Activated CD4-positive, alpha-beta memory T cell treated with anti-CD3 and anti-CD28 coated beads for 36 hours (primary cell): ENCODE measurements around the gene RAB3A. TPM values are rescaled to one million over a fixed set of nuclear protein-coding genes. Genes with fewer than 3 reads are reported as not detected.
A peak's percentile ranks its signal among the peaks of the same experiment; 100 is the strongest.

ENCODE experiments used
- CTCF ChIA-PET: fragments of 350-600 bp; sonication (Branson Sonifier 250); formaldehyde crosslinking; loops from one replicate; lab custom pipeline; 2021; ENCODE audit warnings: antibody characterized with exemption, inconsistent platforms; lab: Charles Lee
- POLR2A ChIA-PET: fragments of 350-600 bp; sonication (Branson Sonifier 250); formaldehyde crosslinking; loops from one replicate; lab custom pipeline; 2021; ENCODE audit warnings: antibody characterized with exemption; lab: Charles Lee
- DNase-seq: peaks from one replicate; pipeline ENCODE4 v3.0.0-alpha.2; 2020
- H3K27ac Mint-ChIP-seq: one replicate; pipeline ENCODE4 v1.8.0; 2021; ENCODE audit warnings: mixed read lengths
- H3K27me3 Mint-ChIP-seq: one replicate; pipeline ENCODE4 v1.8.0; 2021; ENCODE audit warnings: mixed read lengths
- H3K36me3 Mint-ChIP-seq: one replicate; pipeline ENCODE4 v1.8.0; 2021; ENCODE audit warnings: mixed read lengths
- H3K4me1 Mint-ChIP-seq: one replicate; pipeline ENCODE4 v1.8.0; 2021; ENCODE audit warnings: low read depth, mixed read lengths
- H3K4me3 Mint-ChIP-seq: one replicate; pipeline ENCODE4 v1.8.0; 2021; ENCODE audit warnings: mild to moderate bottlenecking, mixed read lengths
- H3K9me3 Mint-ChIP-seq: one replicate; pipeline ENCODE4 v1.8.0; 2021; ENCODE audit warnings: mixed read lengths
- intact Hi-C: fragments of 100-400 bp; cut with micrococcal nuclease; formaldehyde crosslinking; loops from one replicate; pipeline ENCODE4 v1.15.1; 2023
- total RNA-seq, 2 experiments: library from RNA; stranded (reverse); gene quantifications; one replicate each; pipeline ENCODE4 v1.2.3, GENCODE V29; 2021

Gene RAB3A
- total RNA-seq, 2 experiments from 2014 or later = 3.9 to 4.3 TPM

GRCh38 chr19:18231775-18232174, 27.9 kb upstream of the RAB3A start:
- H3K36me3 Mint-ChIP-seq = no peaks in the 10 kb centered on the region
- CTCF ChIA-PET = interaction anchor here (0.9 to 4.0 kb wide), 7 partner anchors 7 to 91 kb away, joined by 3 to 23 read pairs (median 4); partner anchors contain the start of gene LSM4
- peaks cover 67% of the 10 kb centered on the region for H3K27me3 Mint-ChIP-seq
- POLR2A ChIA-PET = no interaction called here
- H3K9me3 Mint-ChIP-seq = peaks cover 2% of the 10 kb centered on the region
- H3K4me1 Mint-ChIP-seq = peaks cover 3% of the 10 kb centered on the region
- no peak overlapping the region for H3K4me3 Mint-ChIP-seq
- no peak overlapping the region for H3K27ac Mint-ChIP-seq
- intact Hi-C loops = no loop called here
- no peak for DNase-seq

GRCh38 chr19:18230941-18231734, 27.3 kb upstream of the RAB3A start:
- intact Hi-C loops = no loop called here
- CTCF ChIA-PET = interaction anchor here (1.2 to 4.0 kb wide), 6 partner anchors 9 to 97 kb away, joined by 3 to 23 read pairs (median 4); no protein-coding TSS in a partner anchor
- peaks cover 3% of the 10 kb centered on the region for H3K4me1 Mint-ChIP-seq
- peaks cover 2% of the 10 kb centered on the region for H3K9me3 Mint-ChIP-seq
- no peak overlapping the region for H3K4me3 Mint-ChIP-seq
- POLR2A ChIA-PET = no interaction called here
- peaks cover 67% of the 10 kb centered on the region for H3K27me3 Mint-ChIP-seq
- no peak overlapping the region for H3K27ac Mint-ChIP-seq
- no peak for DNase-seq
- H3K36me3 Mint-ChIP-seq = no peaks in the 10 kb centered on the region

GRCh38 chr19:18229915-18230314, 26.1 kb upstream of the RAB3A start:
- H3K36me3 Mint-ChIP-seq = no peaks in the 10 kb centered on the region
- POLR2A ChIA-PET = no interaction called here
- peaks cover 70% of the 10 kb centered on the region for H3K27me3 Mint-ChIP-seq
- H3K4me1 Mint-ChIP-seq = peaks cover 11% of the 10 kb centered on the region
- intact Hi-C loops = no loop called here
- H3K9me3 Mint-ChIP-seq = peaks cover 2% of the 10 kb centered on the region
- no peak overlapping the region for H3K27ac Mint-ChIP-seq
- H3K4me3 Mint-ChIP-seq = no peak overlapping the region
- no peak for DNase-seq
- CTCF ChIA-PET = interaction anchor here (1.2 to 4.0 kb wide), 4 partner anchors 23 to 98 kb away, joined by 3 to 23 read pairs (median 4); no protein-coding TSS in a partner anchor

GRCh38 chr19:18229474-18229873, 25.6 kb upstream of the RAB3A start:
- intact Hi-C loops = no loop called here
- CTCF ChIA-PET = interaction anchor here (0.7 to 1.3 kb wide), 3 partner anchors 22 to 177 kb away, joined by 3 to 4 read pairs (median 3); no protein-coding TSS in a partner anchor
- H3K27me3 Mint-ChIP-seq = peaks cover 71% of the 10 kb centered on the region

GRCh38 chr19:18227781-18228271, 24.0 kb upstream of the RAB3A start:
- ChIA-PET CTCF (interaction anchor here (1.3 kb wide), 1 partner anchor 24 kb away, joined by 4 read pairs; no protein-coding TSS in a partner anchor), POLR2A (no interaction called here)
- Mint-ChIP-seq H3K27me3 (peaks cover 68% of the 10 kb centered on the region), H3K36me3 (no peaks in the 10 kb centered on the region), H3K9me3 (no peaks in the 10 kb centered on the region), H3K4me1 (peaks cover 22% of the 10 kb centered on the region), H3K27ac (no peak overlapping the region), H3K4me3 (no peak overlapping the region)
- intact Hi-C loops = loop anchor here (2.0 kb wide), 1 partner anchor 17 kb away; no protein-coding TSS in a partner anchor
- no peak for DNase-seq

More at GRCh38 chr19:18229474-18229873, 25.6 kb upstream of the RAB3A start:
- H3K4me3 Mint-ChIP-seq = no peak overlapping the region
- POLR2A ChIA-PET = no interaction called here
- no peaks in the 10 kb centered on the region for H3K36me3 Mint-ChIP-seq
- no peak for DNase-seq
- H3K27ac Mint-ChIP-seq = no peak overlapping the region
- peaks cover 2% of the 10 kb centered on the region for H3K9me3 Mint-ChIP-seq
- H3K4me1 Mint-ChIP-seq = peaks cover 16% of the 10 kb centered on the region

GRCh38 chr19:18226956-18227780, 23.3 kb upstream of the RAB3A start:
- Mint-ChIP-seq H3K27me3 (peaks cover 64% of the 10 kb centered on the region), H3K4me3 (no peak overlapping the region), H3K4me1 (peaks cover 18% of the 10 kb centered on the region), H3K9me3 (no peaks in the 10 kb centered on the region), H3K36me3 (no peaks in the 10 kb centered on the region), H3K27ac (no peak overlapping the region)
- intact Hi-C loops = loop anchor here (2.0 kb wide), 1 partner anchor 18 kb away; no protein-coding TSS in a partner anchor
- DNase-seq = no peak
- ChIA-PET CTCF (interaction anchor here (1.1 kb wide), 1 partner anchor 25 kb away, joined by 3 read pairs; no protein-coding TSS in a partner anchor), POLR2A (no interaction called here)

GRCh38 chr19:18225702-18226468, 22.0 kb upstream of the RAB3A start, which contains the start of gene PDE4C:
Gene PDE4C, minus strand, starts transcription at chr19:18226438. Its CDS starts 23 bp downstream, at chr19:18226415.
- H3K27ac Mint-ChIP-seq = no peak within 1 kb of the TSS
- DNase-seq = peak; percentile 18
- ChIA-PET CTCF (interaction anchor here (1.1 to 1.3 kb wide), 3 partner anchors 18 to 163 kb away, joined by 3 to 4 read pairs (median 3); no protein-coding TSS in a partner anchor), POLR2A (no interaction called here)
- H3K4me3 Mint-ChIP-seq = peak within 1 kb of the TSS; percentile 71
- H3K4me1 Mint-ChIP-seq = peaks cover 18% of the 10 kb centered on the region
- no peaks in the 10 kb centered on the region for H3K9me3 Mint-ChIP-seq
- no peaks in the 10 kb centered on the region for H3K36me3 Mint-ChIP-seq
- peaks cover 59% of the 10 kb centered on the region for H3K27me3 Mint-ChIP-seq
- intact Hi-C loops = loop anchor here (2.0 kb wide), 3 partner anchors 19 to 73 kb away; partner anchors contain the start of gene PIK3R2

GRCh38 chr19:18225355-18225701, 21.5 kb upstream of the RAB3A start:
- Mint-ChIP-seq H3K4me1 (peaks cover 21% of the 10 kb centered on the region), H3K9me3 (no peaks in the 10 kb centered on the region), H3K4me3 (peak overlapping the region; percentile 71), H3K27ac (no peak overlapping the region), H3K27me3 (peaks cover 58% of the 10 kb centered on the region), H3K36me3 (no peaks in the 10 kb centered on the region)
- ChIA-PET CTCF (interaction anchor here (1.2 to 1.3 kb wide), 2 partner anchors 17 to 163 kb away, joined by 3 to 4 read pairs; no protein-coding TSS in a partner anchor), POLR2A (no interaction called here)
- DNase-seq = no peak
- intact Hi-C loops = loop anchor here (2.0 kb wide), 2 partner anchors 65 to 73 kb away; partner anchors contain the start of gene PIK3R2

- peak overlapping the region; percentile 71 for H3K4me3 Mint-ChIP-seq
- peaks cover 21% of the 10 kb centered on the region for H3K4me1 Mint-ChIP-seq
- intact Hi-C loops = loop anchor here (2.0 kb wide), 2 partner anchors 64 to 72 kb away; partner anchors contain the start of gene PIK3R2
- ChIA-PET POLR2A (interaction anchor here (0.6 to 1.2 kb wide), 2 partner anchors 32 to 67 kb away, joined by 3 read pairs; partner anchors contain the start of gene MPV17L2), CTCF (interaction anchor here (0.6 to 1.4 kb wide), 14 partner anchors 8 to 164 kb away, joined by 3 to 13 read pairs (median 4); partner anchors contain the start of genes JUND and RAB3A)
- H3K9me3 Mint-ChIP-seq = no peaks in the 10 kb centered on the region
- H3K27me3 Mint-ChIP-seq = peaks cover 57% of the 10 kb centered on the region
- peak; percentile 96 for DNase-seq
- no peak overlapping the region for H3K27ac Mint-ChIP-seq
- H3K36me3 Mint-ChIP-seq = no peaks in the 10 kb centered on the region
Observed at GRCh38 chr19:18224525-18225354, 20.9 kb upstream of the RAB3A start.
